ENCODE data around the gene REPIN1. TPM values are rescaled to one million over a fixed set of nuclear protein-coding genes. Genes with fewer than 3 reads are reported as not detected.

Gene REPIN1
- polyA plus RNA-seq, 1 of the 3 experiments (the other 2 are of a cell fraction), result 91.6 TPM

- ChIA-PET CTCF (interaction anchor here (0.6 kb wide), 1 partner anchor 679 kb away, joined by 3 read pairs; no protein-coding TSS in a partner anchor), POLR2A (interaction anchor here (0.9 kb wide), 1 partner anchor 11 kb away, joined by 3 read pairs; no protein-coding TSS in a partner anchor)
- H3K36me3 ChIP-seq (replicated peaks in 1 of 2; ENCODE audit: control insufficient read depth in 1 of 2, insufficient read depth in 2 of 2, low read length in 1 of 2), result peaks cover 0 to 17% of the 10 kb centered on the region in 2 experiments
- peaks cover 15 to 18% of the 10 kb centered on the region in 2 experiments for H3K4me1 ChIP-seq (ENCODE audit: control insufficient read depth in 1 of 2, insufficient read depth in 2 of 2, low read depth in 1 of 2, low read length in 1 of 2)
- no peaks in the 10 kb centered on the region for H3K79me2 ChIP-seq (ENCODE audit: insufficient read depth)
- H3K27ac ChIP-seq (ENCODE audit: low read depth in 2 of 2, low read length in 1 of 2), result no peak overlapping the region
- H3K4me3 ChIP-seq (ENCODE audit: low read depth in 2 of 2, low read length in 1 of 2), result no peak overlapping the region
- H3K9ac ChIP-seq, result no peak overlapping the region
- no peaks in the 10 kb centered on the region for H3K9me3 ChIP-seq
- H3K27me3 ChIP-seq (ENCODE audit: insufficient read depth), result no peaks in the 10 kb centered on the region
- TF ChIP-seq, protein P1, sequence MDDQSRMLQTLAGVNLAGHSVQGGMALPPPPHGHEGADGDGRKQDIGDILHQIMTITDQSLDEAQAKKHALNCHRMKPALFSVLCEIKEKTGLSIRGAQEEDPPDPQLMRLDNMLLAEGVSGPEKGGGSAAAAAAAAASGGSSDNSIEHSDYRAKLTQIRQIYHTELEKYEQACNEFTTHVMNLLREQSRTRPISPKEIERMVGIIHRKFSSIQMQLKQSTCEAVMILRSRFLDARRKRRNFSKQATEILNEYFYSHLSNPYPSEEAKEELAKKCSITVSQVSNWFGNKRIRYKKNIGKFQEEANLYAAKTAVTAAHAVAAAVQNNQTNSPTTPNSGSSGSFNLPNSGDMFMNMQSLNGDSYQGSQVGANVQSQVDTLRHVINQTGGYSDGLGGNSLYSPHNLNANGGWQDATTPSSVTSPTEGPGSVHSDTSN (IDR thresholded peaks at IDR 0.05), result no peak
- TF ChIP-seq MXI1 (IDR thresholded peaks at IDR 0.05; ENCODE audit: low read depth, low read length), result no peak
- TF ChIP-seq NRF1 (IDR thresholded peaks at IDR 0.05; ENCODE audit: low read depth, low read length), result no peak
- TF ChIP-seq NFIC (IDR thresholded peaks at IDR 0.05; ENCODE audit: borderline replicate concordance), result no peak
- TF ChIP-seq RFX5 (IDR thresholded peaks at IDR 0.05; ENCODE audit: low read length), result no peak
- TF ChIP-seq JUND (IDR thresholded peaks at IDR 0.05), result no peak
- TF ChIP-seq POLR2AphosphoS5 (IDR thresholded peaks at IDR 0.05; ENCODE audit: low read depth, low read length), result no peak
- no peak for TF ChIP-seq TCF12 (IDR thresholded peaks at IDR 0.05)
- TF ChIP-seq, protein P2, sequence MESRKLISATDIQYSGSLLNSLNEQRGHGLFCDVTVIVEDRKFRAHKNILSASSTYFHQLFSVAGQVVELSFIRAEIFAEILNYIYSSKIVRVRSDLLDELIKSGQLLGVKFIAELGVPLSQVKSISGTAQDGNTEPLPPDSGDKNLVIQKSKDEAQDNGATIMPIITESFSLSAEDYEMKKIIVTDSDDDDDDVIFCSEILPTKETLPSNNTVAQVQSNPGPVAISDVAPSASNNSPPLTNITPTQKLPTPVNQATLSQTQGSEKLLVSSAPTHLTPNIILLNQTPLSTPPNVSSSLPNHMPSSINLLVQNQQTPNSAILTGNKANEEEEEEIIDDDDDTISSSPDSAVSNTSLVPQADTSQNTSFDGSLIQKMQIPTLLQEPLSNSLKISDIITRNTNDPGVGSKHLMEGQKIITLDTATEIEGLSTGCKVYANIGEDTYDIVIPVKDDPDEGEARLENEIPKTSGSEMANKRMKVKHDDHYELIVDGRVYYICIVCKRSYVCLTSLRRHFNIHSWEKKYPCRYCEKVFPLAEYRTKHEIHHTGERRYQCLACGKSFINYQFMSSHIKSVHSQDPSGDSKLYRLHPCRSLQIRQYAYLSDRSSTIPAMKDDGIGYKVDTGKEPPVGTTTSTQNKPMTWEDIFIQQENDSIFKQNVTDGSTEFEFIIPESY (IDR thresholded peaks at IDR 0.05; ENCODE audit: borderline replicate concordance, low read depth), result no peak
- TF ChIP-seq CTCF (IDR thresholded peaks at IDR 0.05), result no peak
- TF ChIP-seq GABPA (IDR thresholded peaks at IDR 0.05; ENCODE audit: low read depth), result no peak
- no peak for TF ChIP-seq MAX (IDR thresholded peaks at IDR 0.05; ENCODE audit: low read depth)
- no peak for TF ChIP-seq FOSL2 (IDR thresholded peaks at IDR 0.05; ENCODE audit: borderline replicate concordance, low read depth)
- no peak for TF ChIP-seq EP300 (IDR thresholded peaks at IDR 0.05; ENCODE audit: borderline replicate concordance in 1 of 2, low read depth in 1 of 2, low read length in 1 of 2)
- TF ChIP-seq, protein P3, sequence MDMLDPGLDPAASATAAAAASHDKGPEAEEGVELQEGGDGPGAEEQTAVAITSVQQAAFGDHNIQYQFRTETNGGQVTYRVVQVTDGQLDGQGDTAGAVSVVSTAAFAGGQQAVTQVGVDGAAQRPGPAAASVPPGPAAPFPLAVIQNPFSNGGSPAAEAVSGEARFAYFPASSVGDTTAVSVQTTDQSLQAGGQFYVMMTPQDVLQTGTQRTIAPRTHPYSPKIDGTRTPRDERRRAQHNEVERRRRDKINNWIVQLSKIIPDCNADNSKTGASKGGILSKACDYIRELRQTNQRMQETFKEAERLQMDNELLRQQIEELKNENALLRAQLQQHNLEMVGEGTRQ (IDR thresholded peaks at IDR 0.05; ENCODE audit: borderline replicate concordance, low read depth, low read length), result no peak
- no peak for TF ChIP-seq IRF3 (IDR thresholded peaks at IDR 0.05; ENCODE audit: low read depth, low read length)
- no peak for TF ChIP-seq MEF2A (IDR thresholded peaks at IDR 0.05; ENCODE audit: borderline replicate concordance, low read depth)
- no peak for TF ChIP-seq RCOR1 (IDR thresholded peaks at IDR 0.05; ENCODE audit: low read length)
- no peak for TF ChIP-seq SIN3A (IDR thresholded peaks at IDR 0.05; ENCODE audit: borderline replicate concordance, low read depth, low read length)
- H3F3A ChIP-seq (replicated peaks; ENCODE audit: insufficient read depth), result peaks cover 18% of the 10 kb centered on the region
- H3K4me2 ChIP-seq, result no peak overlapping the region
- DNase-seq, result no peak
- H3K9me2 ChIP-seq, result no peaks in the 10 kb centered on the region
- no peaks in the 10 kb centered on the region; the same call in 1 of the 2 replicates for H4K20me1 ChIP-seq (ENCODE audit: insufficient read depth)
- H2AFZ ChIP-seq (ENCODE audit: low read depth), result no peak overlapping the region
- WGBS (ENCODE audit: low lambda C conversion rate), result 98% methylated on average over 39 of the region's 48 CpGs
These were observed 28.2 kb downstream of the REPIN1 start for GRCh38 chr7:150396851-150397260.
